Activated effector memory CD4-positive, alpha-beta T cell treated with Interleukin-2 at 50 U/mL for 16 hours (primary cell): ENCODE measurements around the gene CTSL.
"Not testable (repeated sequence)": the region's sequence is repeated elsewhere in the genome, so short reads cannot be mapped to it uniquely, and the experiment has no call there.

ENCODE experiments used
- DNase-seq: peaks from one replicate; pipeline ENCODE4 v3.0.0-alpha.2; 2020

Gene CTSL

GRCh38 chr9:87725356-87725899, 491 bp upstream of the CTSL start:
- DNase-seq = no peak

GRCh38 chr9:87729246-87729645, 3.3 kb downstream of the CTSL start:
- no peak for DNase-seq

GRCh38 chr9:87731321-87731720, 5.4 kb downstream of the CTSL start:
- no peak for DNase-seq

- DNase-seq = no peak
These were observed 6.4 kb downstream of the CTSL start for GRCh38 chr9:87732344-87732743.

DNA sequence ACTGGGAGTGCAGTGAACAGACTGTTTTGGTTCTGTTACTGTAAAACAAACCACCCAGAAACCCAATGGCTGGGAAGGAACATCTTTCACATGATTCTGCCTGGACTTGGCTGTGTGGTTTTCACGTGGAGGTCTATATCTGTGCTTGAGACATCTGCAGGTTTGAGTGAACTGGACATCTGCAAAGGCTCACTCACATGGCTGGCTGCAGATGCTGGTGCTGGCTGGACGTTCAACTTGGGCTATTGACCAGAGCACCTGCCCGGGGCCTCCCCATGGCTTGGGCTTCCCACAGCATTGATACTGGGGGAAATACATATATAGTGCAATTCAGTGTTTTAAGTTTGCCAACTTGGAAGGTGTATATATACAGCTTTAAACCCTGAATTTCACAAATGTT, 6.8 kb downstream of the CTSL start:
- no peak for DNase-seq

- no peak for DNase-seq
These were observed 7.5 kb downstream of the CTSL start for GRCh38 chr9:87733273-87734052.

- no peak for DNase-seq
These were observed 8.2 kb downstream of the CTSL start for GRCh38 chr9:87734106-87734505.

DNA sequence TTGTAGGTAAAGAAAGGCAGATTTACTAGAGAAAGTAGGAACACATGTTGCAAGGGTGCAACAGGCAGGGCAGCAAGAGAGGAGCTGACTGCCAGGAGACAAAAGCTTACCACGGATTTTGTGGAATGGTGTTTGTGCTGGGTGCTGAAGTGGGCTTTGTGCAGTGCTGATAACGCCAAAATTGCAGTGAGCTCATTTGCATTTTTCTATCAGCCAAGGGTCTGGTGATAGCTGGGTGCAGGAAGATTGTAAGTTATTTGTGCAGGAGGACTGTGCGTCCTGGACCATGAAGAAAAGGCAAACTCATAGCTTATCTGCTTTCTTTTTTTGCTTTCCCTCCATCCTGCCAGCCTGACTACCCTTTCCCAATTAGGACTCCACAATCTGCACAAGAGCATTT, 13.6 kb downstream of the CTSL start:
- DNase-seq = no peak

- DNase-seq = no peak
These were observed 14.3 kb downstream of the CTSL start for GRCh38 chr9:87740209-87740608.

GRCh38 chr9:87741326-87741725, 15.4 kb downstream of the CTSL start:
- no peak for DNase-seq

GRCh38 chr9:87741891-87742290, 16.0 kb downstream of the CTSL start:
- no peak for DNase-seq

- DNase-seq = no peak
These were observed 17.0 kb downstream of the CTSL start for GRCh38 chr9:87742813-87743428.

DNA sequence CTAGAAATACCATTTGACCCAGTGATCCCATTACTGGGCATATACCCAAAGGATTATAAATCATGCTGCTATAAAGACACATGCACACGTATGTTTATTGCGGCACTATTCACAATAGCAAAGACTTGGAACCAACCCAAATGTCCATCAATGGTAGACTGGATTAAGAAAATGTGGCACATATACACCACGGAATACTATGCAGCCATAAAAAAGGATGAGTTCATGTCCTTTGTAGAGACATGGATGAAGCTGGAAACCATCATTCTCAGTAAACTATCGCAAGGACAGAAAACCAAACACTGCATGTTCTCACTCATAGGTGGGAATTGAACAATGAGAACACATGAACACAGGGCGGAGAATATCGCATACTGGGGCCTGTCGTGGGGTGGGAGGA, 18.3 kb downstream of the CTSL start:
- DNase-seq = not testable (repeated sequence)

GRCh38 chr9:87746186-87746585, 20.3 kb downstream of the CTSL start:
- DNase-seq = no peak

DNA sequence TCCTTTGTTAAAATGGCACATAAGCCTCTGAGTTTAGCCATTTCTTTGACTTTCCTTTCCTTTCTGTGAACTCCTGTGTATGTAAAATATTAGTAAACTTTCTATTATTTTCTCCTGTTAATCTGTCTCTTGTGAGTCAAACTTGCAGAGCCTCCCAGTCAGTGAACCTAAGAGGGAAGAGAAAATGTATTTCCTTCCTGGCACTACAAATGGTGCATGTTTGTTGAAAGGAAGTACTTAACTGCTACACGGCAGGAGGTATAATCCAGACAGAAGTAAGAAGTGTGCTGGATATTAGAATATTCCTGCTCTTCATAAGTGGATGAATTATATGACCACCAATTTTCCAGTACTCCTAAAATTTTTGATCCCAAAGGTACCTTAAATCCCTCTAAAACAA, 23.0 kb downstream of the CTSL start:
- no peak for DNase-seq

DNA sequence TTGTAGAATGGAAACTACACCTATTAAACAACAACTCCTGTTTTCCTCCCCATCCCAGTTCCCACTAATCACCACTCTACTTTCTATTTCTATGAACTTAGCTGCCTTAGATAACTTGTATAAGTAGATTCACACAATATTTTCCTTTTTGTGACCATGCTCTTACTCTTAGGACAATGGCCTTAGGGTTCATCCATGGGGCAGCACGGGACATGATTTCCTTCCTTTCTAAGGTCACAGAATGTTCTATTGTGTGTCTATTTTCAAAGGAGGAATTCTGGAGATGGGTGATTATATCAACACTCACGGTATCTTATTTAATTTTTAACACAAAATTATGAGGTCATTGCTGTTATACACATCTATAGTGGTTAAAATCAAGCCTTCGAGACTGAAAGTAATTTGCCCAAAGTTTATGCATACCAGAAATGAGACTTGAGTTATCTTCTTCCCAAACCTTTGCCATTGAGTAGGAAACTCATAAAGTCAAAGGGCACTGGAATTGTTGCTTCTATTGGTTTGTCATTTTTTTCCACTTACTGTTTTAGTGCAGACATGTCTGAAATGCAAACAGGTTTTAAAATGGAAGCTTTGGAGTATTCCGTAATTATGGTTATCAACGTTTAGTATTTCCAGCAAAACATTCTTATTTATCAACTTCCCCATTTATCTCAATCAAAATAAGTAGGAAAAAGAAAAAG, 23.6 kb downstream of the CTSL start:
- DNase-seq = no peak

DNA sequence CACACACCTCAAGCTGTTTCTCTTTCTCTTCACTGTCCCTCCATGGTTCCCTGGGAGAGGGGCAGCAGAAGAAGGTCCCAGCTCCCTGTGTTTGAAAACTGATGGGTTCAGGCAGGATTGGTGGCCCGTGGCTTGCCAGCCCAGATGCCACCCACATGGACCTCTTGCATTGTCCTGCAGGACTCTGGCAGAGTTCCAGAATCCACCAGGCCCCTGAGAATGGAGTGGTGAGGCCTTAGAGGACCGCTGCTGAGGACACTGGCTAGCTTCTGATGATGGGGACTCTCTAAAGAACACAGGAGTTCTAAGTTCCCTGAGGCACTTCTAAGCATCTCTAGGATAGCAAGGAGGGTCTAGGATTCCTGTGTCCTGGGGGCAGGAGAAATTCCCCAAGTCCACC, 24.8 kb downstream of the CTSL start:
- DNase-seq = no peak

DNA sequence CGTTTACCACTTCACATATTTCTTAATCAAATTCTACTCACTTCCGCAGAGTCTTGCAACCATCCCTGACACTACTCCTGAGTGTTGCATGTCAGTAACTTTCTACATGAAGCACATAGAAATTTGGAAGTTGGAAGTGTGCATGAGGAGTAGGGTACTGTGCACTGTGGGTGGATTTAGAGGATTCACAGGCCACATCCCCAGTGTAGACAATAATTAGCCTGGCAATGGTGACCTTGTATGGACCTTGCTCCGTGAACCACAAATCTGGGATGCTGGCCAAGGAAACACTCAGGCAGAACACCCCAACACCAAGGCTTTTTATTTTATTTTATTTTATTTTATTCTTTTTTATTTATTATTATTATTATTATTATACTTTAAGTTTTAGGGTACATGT, 25.5 kb downstream of the CTSL start:
- no peak for DNase-seq

- no peak for DNase-seq
These were observed 25.9 kb downstream of the CTSL start for GRCh38 chr9:87751868-87752267.

DNA sequence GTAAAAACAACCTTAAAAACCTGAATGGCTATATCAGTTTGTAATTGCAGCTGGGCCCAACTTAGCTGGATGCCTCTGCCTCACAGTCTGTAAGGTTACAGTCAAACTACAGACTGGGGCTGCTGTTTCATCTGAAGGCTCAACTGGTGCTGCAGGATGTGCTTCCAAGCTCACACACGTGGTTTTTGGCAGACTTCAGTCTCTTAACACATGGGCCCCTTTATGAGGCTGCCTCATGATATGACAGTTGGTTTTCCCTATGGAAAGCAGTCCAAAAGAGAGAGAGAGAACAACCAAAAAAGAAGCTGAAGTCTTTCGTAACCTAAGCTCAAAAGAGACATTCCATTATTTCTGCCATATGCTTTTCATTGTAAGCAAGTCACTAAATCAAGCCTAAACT, 27.4 kb downstream of the CTSL start:
- no peak for DNase-seq

- DNase-seq = not testable (repeated sequence)
These were observed 32.4 kb downstream of the CTSL start for GRCh38 chr9:87758330-87758729.

- not testable (repeated sequence) for DNase-seq
These were observed 34.1 kb downstream of the CTSL start for GRCh38 chr9:87759980-87760379.

DNA sequence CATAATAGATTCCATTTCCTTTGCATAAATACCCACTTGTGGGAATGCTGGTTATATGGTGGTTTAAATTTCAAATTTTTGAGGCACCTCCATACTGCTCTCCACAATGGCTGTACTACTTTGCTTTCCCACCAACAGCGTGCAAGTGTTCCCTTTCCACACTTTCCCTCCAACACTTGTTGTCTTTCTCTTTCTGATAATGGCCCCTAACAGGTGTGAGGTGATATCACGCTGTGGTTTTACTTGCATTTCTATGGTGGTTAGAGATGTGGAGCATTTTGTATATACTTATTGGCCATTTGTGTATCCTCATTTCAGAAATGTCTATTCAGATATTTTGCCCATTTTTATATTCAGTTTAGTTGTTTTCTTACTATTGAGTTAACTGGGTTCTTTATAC, 34.6 kb downstream of the CTSL start:
- no peak for DNase-seq

- DNase-seq = no peak
These were observed 37.4 kb downstream of the CTSL start for GRCh38 chr9:87763286-87763685.
